H1 (cell line): ENCODE measurements around the gene DDAH2. TPM values are rescaled to one million over a fixed set of nuclear protein-coding genes. Genes with fewer than 3 reads are reported as not detected.

Experiments used
- BACH1 ChIP-seq: IDR thresholded peaks from 2 replicates; pipeline ENCODE4 v1.6.1; 2012; ENCODE audit warnings: low read length, improper control_type of control experiment
- CTBP2 ChIP-seq: IDR thresholded peaks from 2 replicates; pipeline ENCODE4 v1.7.0; 2011; ENCODE audit warnings: borderline replicate concordance, mild to moderate bottlenecking, moderate library complexity, mixed read lengths, low read length; ENCODE audit not compliant: insufficient read depth, insufficient read length
- EGR1 ChIP-seq: IDR thresholded peaks from 2 replicates; pipeline ENCODE4 v1.6.1; 2011; ENCODE audit warnings: low read depth, low read length, borderline replicate concordance
- FOSL1 ChIP-seq: IDR thresholded peaks from 2 replicates; pipeline ENCODE4 v1.6.1; 2011; ENCODE audit warnings: mild to moderate bottlenecking, low read depth, low read length, moderate library complexity; ENCODE audit not compliant: insufficient read depth
- HDAC2 ChIP-seq, 2 experiments: fragments of 300-600 bp in 1 of 2; sonication (generic) in 1 of 2; IDR thresholded peaks; 2 replicates each; pipeline ENCODE4 v1.6.1; 2011 to 2012; ENCODE audit warnings: low read depth in 2 of 2, low read length in 2 of 2, mild to moderate bottlenecking in 2 of 2, moderate library complexity in 2 of 2, borderline replicate concordance in 1 of 2, inconsistent platforms in 1 of 2
- KDM1A ChIP-seq: fragments of 200-600, 300-600 bp; sonication (generic); IDR thresholded peaks from 2 replicates; pipeline ENCODE4 v1.7.1; 2016; ENCODE audit warnings: mild to moderate bottlenecking, low read length, borderline replicate concordance
- RAD21 ChIP-seq, 2 experiments: IDR thresholded peaks in 1 of 2; conservative IDR thresholded peaks in 1 of 2; 2 replicates each; pipeline ENCODE4 v1.6.1; 2011; ENCODE audit warnings: low read depth in 2 of 2, low read length in 2 of 2, improper control_type of control experiment in 1 of 2, inconsistent platforms in 1 of 2, mild to moderate bottlenecking in 1 of 2, moderate library complexity in 1 of 2
- RNF2 ChIP-seq: fragments of 200-900, 300-1000 bp; sonication (generic); IDR thresholded peaks from 2 replicates; pipeline ENCODE4 v1.7.1; 2016; ENCODE audit warnings: borderline replicate concordance, low read depth, mild to moderate bottlenecking, antibody characterized with exemption, low read length; ENCODE audit not compliant: poor library complexity, severe bottlenecking; ENCODE audit errors: missing control alignments
- RXRA ChIP-seq: IDR thresholded peaks from 2 replicates; pipeline ENCODE4 v1.6.1; 2011; ENCODE audit warnings: low read depth, mild to moderate bottlenecking, low read length, moderate library complexity; ENCODE audit not compliant: insufficient read depth
- SIN3A ChIP-seq, 2 experiments: IDR thresholded peaks in 1 of 2; conservative IDR thresholded peaks in 1 of 2; 2 replicates each; pipeline ENCODE4 v1.6.1; 2011 to 2012; ENCODE audit warnings: low read length in 2 of 2, improper control_type of control experiment in 1 of 2, low read depth in 1 of 2, mild to moderate bottlenecking in 1 of 2
- SP2 ChIP-seq: IDR thresholded peaks from 2 replicates; pipeline ENCODE4 v1.6.1; 2012; ENCODE audit warnings: mild to moderate bottlenecking, low read length, inconsistent platforms
- SP4 ChIP-seq: IDR thresholded peaks from 2 replicates; pipeline ENCODE4 v1.6.1; 2012; ENCODE audit warnings: low read length, inconsistent platforms
- polyA plus RNA-seq, 7 experiments: library from polyadenylated mRNA; depleted of rRNA in 3 of 7; stranded (reverse) in 5 of 7; unstranded in 2 of 7; fragments of >200 nt in 5 of 7; fragments of 200-250 nt in 2 of 7; gene quantifications; 1 replicate in 5 of 7; 2 replicates in 1 of 7; 4 replicates in 1 of 7; pipeline versions ENCODE4 v1.2.1 to v1.2.3, GENCODE V29; 2011 to 2013; ENCODE audit warnings: missing spikeins in 2 of 7, mixed read lengths in 2 of 7
- total RNA-seq: library from RNA; stranded (reverse); fragmentation: NEBNext Ultra II Directional; extraction: Animal tissue kit (Norgen Biotek cat#: 25700); gene quantifications from 2 replicates; pipeline ENCODE4 v1.2.1, GENCODE V29; 2021
- TF ChIP-seq, protein P1 (sequence below): IDR thresholded peaks from 2 replicates; pipeline ENCODE4 v1.6.1; 2012; ENCODE audit warnings: low read length, inconsistent platforms

DDAH2 gene
- total and polyA plus RNA-seq, 2 of the 8 experiments (the other 6 are each of a cell fraction or from before 2014, with no cell fraction given), result 53.3 to 73.5 TPM

GRCh38 chr6:31729515-31729978 is 448 bp upstream of the DDAH2 start (continued):
- TF ChIP-seq SP4, result no peak
- TF ChIP-seq RAD21 (IDR thresholded peaks at IDR 0.05 in 1 of 2, conservative IDR thresholded peaks at IDR 0.05 in 1 of 2; ENCODE audit: low read depth in 2 of 2, low read length in 2 of 2), result peak; percentile 83 to 90
- TF ChIP-seq FOSL1, result no peak
- TF ChIP-seq RXRA, result no peak
- TF ChIP-seq RNF2, result no peak
- TF ChIP-seq SP2, result no peak
- peak in 1 of 2 experiments; percentile 85; a peak in 1 of 4 replicates for TF ChIP-seq HDAC2 (IDR thresholded peaks at IDR 0.05; ENCODE audit: borderline replicate concordance in 1 of 2, low read depth in 2 of 2, low read length in 2 of 2)
- TF ChIP-seq, protein P1, sequence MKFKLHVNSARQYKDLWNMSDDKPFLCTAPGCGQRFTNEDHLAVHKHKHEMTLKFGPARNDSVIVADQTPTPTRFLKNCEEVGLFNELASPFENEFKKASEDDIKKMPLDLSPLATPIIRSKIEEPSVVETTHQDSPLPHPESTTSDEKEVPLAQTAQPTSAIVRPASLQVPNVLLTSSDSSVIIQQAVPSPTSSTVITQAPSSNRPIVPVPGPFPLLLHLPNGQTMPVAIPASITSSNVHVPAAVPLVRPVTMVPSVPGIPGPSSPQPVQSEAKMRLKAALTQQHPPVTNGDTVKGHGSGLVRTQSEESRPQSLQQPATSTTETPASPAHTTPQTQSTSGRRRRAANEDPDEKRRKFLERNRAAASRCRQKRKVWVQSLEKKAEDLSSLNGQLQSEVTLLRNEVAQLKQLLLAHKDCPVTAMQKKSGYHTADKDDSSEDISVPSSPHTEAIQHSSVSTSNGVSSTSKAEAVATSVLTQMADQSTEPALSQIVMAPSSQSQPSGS, result no peak
- TF ChIP-seq CTBP2, result no peak
- no peak for TF ChIP-seq BACH1
- TF ChIP-seq KDM1A, result no peak
- no peak for TF ChIP-seq EGR1
- peak; percentile 87 to 96; a peak in 3 of 4 replicates for TF ChIP-seq SIN3A (conservative IDR thresholded peaks at IDR 0.05 in 1 of 2, IDR thresholded peaks at IDR 0.05 in 1 of 2; ENCODE audit: low read depth in 1 of 2, low read length in 2 of 2)
